ES-I3 (cell line): Measurements from ENCODE around the gene ADGRD1.

Experiments
- H3K36me3 ChIP-seq: 2 replicates; pipeline ENCODE4 v1.6.1; 2013; ENCODE audit warnings: mild to moderate bottlenecking, low read length, control low read depth, moderate library complexity; ENCODE audit not compliant: insufficient read depth
- H3K4me1 ChIP-seq: 2 replicates; pipeline ENCODE4 v1.6.1; 2013; ENCODE audit warnings: mild to moderate bottlenecking, control low read depth, low read length; ENCODE audit not compliant: insufficient read depth
- H3K9ac ChIP-seq: 2 replicates; pipeline ENCODE4 v1.6.1; 2013; ENCODE audit warnings: low read depth, mild to moderate bottlenecking, low read length, moderate library complexity
- H3K9me3 ChIP-seq: 2 replicates; pipeline ENCODE4 v1.6.1; 2013; ENCODE audit warnings: mild to moderate bottlenecking, low read length, moderate library complexity; ENCODE audit not compliant: control insufficient read depth, insufficient read depth

ADGRD1 gene

DNA sequence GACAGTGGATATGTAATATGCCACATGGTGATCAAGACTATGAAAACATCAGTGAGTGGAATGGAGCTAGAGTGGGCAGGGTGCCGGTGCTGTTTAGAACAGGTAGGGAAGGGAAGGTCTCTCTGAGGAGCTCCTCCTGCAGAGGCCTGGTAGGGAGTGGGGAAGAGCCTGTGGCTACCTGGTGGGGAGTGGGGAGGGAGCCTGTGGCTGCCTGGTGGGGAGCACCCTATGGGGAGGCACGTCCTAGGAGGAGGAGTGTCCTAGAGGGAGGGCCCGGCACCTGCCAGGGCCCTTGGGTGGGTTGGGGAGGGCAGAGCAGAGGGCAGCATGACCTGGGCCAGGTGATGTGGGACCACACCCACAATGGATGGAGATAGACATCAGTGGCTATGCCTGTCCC lies 122.6 kb downstream of the ADGRD1 start:
- H3K9ac ChIP-seq = no peak overlapping the region
- no peaks in the 10 kb centered on the region for H3K36me3 ChIP-seq
- peaks cover 3% of the 10 kb centered on the region; the same call in 1 of the 2 replicates for H3K9me3 ChIP-seq
- no peaks in the 10 kb centered on the region for H3K4me1 ChIP-seq

DNA sequence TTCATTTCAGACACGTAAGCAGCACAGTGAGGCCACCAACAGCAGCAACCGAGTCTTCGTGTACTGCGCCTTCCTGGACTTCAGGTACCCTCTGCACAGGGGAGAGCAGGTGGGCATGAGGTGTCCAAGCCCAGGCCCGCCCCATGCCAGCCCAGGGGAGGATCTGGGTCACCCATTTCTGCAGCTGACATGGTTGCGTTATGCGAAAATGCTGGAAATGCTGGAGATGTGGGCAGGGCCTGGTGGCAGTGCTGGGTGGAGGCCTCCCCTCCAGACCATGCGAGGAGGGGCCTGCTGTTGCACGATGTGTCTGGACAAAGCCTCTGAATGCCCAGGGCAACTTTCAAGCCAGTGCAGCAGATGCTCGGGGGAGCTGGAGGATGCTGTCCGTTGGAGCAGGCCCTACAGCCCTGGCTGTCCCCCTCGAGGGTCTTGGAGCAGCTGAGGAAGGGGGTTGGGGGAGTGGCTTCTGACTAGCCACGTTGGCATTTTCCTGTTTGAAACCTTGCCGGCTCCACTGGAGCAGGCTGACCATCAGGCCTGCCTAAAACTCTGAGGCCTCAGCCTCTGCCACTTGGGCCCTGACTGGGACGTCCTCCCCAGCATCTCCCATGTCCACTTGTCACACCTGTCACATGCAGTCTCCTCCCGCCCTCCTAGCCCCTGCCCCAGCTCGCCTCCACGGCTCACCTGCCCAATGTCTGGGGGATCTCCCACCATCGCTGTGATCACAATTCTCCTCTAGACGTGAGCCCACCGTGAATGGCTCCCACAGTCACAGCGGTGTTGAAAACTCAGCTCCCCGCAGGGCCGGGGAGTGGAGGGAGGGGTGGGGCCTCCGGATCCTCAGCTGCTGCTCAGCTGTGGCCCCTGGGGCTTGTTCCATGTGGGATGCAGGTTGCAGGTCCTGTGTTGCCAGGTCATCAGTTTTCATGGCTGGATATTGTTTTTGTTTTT lies 123.4 kb downstream of the ADGRD1 start:
- Histone ChIP-seq H3K9me3 (peaks cover 3% of the 10 kb centered on the region; the same call in 1 of the 2 replicates), H3K4me1 (no peaks in the 10 kb centered on the region), H3K36me3 (no peaks in the 10 kb centered on the region), H3K9ac (no peak overlapping the region)

DNA sequence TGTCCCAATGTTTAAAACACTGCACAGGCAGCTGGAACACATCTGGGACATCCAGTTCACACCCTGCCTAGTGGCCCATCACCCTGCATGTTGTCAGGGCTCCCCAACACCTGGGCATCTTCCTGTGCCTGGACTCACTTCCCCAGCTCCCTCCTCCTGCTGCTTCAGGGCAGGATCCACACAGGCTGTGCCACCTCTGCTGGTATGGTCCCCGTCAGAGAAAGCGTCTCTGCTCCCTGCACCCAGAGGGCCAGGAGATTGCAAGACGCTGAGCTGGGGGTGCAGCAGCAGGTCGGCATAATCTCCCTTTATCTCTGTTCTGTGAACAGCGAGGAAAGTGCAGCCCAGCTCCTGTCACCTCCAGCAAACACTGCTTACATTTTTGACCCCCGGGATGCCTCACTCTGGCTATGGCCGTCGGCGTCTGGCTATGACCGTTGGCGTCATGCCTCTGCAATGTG lies 124.3 kb downstream of the ADGRD1 start:
- no peaks in the 10 kb centered on the region for H3K36me3 ChIP-seq
- H3K4me1 ChIP-seq = no peaks in the 10 kb centered on the region
- no peak overlapping the region for H3K9ac ChIP-seq
- peaks cover 2% of the 10 kb centered on the region; the same call in 1 of the 2 replicates for H3K9me3 ChIP-seq

DNA sequence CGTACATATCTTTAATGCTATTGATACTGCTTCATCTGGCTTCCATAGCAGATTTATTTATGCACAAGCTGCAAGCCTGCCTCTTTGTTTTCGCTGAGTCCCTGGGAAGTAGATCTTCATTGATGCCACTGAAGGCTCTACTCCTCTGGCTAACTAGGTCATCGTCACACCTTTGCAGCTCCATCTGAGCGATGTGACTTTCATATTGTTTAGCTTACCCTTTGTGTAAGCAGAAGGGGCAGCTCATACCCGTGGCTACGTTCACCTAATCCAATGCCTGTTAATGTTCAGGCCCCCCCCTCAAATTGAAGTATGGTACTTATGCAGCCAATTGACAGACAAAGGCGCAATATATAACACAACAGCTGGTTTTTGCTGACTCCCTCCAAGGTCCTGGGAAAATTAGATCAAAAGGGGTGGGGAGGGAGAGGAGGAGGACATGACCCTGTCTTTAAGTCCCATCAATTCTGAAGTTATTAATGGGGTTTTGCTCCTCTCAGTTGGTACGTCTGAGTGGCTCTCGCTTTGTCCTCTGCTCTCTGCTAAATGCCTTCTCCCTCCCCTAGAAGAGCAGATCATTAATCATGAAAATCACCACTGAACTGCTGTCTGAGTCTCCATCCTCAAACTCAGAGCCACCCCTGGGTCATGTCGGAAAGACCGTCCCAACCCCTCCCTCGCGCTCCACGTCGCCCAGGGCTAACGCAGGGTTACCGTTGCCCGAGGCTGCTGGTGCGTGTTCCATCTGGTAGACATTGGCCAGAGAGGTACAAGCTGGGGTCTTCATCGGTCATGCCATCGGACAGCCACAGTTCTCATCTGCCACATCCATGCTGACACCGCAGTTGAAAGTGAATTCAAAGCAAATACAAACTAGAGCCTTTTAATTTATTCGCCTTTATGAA lies 128.8 kb downstream of the ADGRD1 start:
- no peaks in the 10 kb centered on the region for H3K4me1 ChIP-seq
- H3K9me3 ChIP-seq = no peaks in the 10 kb centered on the region
- H3K9ac ChIP-seq = no peak overlapping the region
- H3K36me3 ChIP-seq = no peaks in the 10 kb centered on the region

DNA sequence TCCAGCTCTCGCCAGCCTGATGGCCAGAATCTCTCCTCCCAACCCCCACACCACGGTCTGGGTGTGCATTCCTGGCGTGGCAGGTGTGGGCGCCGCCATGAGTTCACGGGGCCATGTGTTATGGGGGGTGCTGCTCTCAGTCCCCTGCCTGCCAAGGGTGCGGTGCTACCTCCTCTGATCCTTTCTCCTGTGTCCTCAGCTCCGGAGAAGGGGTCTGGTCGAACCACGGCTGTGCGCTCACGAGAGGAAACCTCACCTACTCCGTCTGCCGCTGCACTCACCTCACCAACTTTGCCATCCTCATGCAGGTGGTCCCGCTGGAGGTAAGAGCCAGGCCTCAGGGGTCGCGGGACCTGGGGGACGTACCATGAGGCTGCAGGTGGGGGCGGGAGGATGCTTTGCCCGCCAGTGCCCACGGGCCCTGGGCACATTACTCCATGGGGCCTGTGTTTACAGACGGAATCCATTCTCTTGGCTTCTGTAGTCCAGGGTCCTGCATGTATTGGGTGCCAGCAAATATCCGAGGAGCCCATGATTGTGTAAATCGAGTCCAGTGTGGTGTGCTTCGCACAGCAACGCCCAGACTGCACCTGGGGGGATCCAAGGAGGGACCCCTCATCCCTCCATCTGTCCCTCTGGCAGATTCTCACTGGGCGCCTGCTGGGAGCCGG lies 130.8 kb downstream of the ADGRD1 start:
- H3K36me3 ChIP-seq = no peaks in the 10 kb centered on the region
- H3K4me1 ChIP-seq = no peaks in the 10 kb centered on the region
- no peak overlapping the region for H3K9ac ChIP-seq
- H3K9me3 ChIP-seq = no peaks in the 10 kb centered on the region

GRCh38 chr12:131085125-131085815 lies 131.6 kb downstream of the ADGRD1 start:
- H3K4me1 ChIP-seq = no peaks in the 10 kb centered on the region
- no peaks in the 10 kb centered on the region for H3K9me3 ChIP-seq
- no peaks in the 10 kb centered on the region for H3K36me3 ChIP-seq
- no peak overlapping the region for H3K9ac ChIP-seq

- no peaks in the 10 kb centered on the region for H3K9me3 ChIP-seq
- H3K36me3 ChIP-seq = no peaks in the 10 kb centered on the region
- H3K9ac ChIP-seq = no peak overlapping the region
- no peaks in the 10 kb centered on the region for H3K4me1 ChIP-seq
Observed at GRCh38 chr12:131085816-131086591, 132.3 kb downstream of the ADGRD1 start.

DNA sequence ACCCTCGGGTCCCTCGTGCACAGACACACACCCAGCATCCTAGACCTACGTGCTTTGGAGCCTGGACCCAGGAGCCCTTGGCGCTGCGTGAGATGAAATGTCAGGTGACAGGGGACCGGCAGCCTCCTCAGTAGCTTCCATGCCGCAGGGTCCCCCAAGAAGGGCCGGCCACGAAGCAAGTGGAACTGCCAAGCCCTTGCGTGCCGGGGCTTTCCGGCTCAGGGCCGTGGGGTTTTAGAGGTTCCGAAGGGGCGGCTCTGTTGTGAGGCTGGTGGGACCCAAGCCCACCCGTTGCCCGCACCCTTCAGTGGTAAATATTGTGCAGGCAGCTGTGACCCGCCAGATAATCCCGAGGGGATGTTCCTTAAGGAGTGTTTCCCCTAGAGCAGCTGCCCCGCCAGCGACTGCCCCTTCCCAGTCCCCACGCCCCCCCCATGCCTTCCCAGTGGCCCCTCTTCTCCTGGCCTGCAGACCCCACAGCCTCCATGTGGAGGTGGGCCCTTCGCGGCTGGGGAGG lies 133.7 kb downstream of the ADGRD1 start:
- no peaks in the 10 kb centered on the region for H3K4me1 ChIP-seq
- H3K9me3 ChIP-seq = no peaks in the 10 kb centered on the region
- no peak overlapping the region for H3K9ac ChIP-seq
- H3K36me3 ChIP-seq = no peaks in the 10 kb centered on the region

DNA sequence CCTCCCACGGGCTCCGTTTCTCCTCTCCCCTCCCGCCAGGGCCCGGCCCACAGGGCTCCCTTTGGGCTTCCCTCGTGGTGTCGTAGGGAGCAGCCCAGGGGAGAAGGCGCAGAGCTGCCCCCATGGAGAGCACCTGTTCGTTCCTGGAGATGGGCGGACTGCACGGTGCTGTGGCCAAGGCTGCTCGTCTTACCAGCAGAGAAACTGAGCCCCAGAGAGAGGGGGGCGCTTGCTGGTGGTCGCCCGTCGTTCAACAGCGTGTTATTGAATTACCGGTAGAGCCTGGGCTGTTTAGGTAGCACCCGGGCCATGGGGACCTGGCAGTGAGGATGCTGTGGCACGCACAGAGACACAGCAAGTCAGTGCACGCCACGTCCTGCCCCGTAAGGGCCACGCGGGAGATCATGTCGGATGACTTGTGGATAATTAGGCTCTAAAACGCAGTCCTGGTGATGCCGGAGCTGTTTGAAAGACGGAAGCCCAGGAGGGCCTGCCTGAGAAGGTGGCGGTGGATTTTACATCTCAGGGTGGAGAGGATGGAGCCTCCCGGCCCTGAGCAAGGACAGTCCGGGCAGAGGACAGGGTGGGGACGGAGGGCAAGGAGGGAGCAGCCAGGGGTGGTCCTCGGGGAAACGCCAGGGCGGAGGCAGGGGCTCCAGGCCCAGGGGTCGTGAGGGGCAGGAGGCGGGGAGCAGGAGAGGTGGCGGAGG lies 134.4 kb downstream of the ADGRD1 start:
- no peaks in the 10 kb centered on the region for H3K4me1 ChIP-seq
- H3K9ac ChIP-seq = no peak overlapping the region
- H3K9me3 ChIP-seq = no peaks in the 10 kb centered on the region
- H3K36me3 ChIP-seq = no peaks in the 10 kb centered on the region

DNA sequence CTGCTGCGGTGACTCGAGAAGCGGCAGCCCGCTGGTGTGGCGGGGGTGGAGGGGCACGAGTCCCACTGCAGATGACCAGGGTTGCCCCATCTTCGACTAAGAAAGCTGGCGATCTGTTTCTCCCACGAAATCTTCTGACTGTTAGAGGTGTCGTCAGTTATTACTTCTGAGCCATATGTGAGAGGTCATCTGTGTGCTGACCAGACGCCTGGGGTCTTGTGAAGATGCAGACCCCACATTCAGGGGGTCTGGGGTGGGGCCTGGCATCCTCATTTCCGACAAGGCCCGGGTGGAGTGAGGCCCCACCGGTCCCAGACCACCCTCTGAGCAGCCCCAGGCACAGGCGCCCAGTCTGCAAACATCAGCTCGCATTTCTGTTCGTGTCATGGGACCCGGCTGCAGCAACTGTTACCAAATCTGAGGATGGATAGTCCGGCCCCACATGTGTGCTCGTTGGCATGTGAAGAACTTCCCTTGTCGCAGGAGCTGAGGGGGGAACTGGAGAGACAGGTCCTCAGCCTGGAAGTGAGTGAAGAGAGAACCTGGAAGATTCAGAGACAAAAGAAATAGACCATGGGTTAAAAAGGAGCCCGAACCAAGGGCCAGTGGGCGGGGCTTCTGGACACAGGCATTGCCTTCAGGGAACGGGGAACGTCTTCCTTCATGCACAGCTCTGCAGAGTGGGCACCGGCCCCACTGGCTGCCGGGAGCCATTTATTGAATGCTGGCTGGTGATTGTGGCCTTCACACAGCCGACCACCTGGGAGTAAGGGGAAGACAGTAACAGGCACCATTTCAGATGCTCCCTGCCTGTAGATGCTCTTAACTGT lies 135.2 kb downstream of the ADGRD1 start:
- no peak overlapping the region for H3K9ac ChIP-seq
- H3K4me1 ChIP-seq = no peaks in the 10 kb centered on the region
- H3K36me3 ChIP-seq = no peaks in the 10 kb centered on the region
- H3K9me3 ChIP-seq = no peaks in the 10 kb centered on the region

GRCh38 chr12:131089531-131090273 lies 136.0 kb downstream of the ADGRD1 start:
- no peaks in the 10 kb centered on the region for H3K9me3 ChIP-seq
- no peak overlapping the region for H3K9ac ChIP-seq
- H3K36me3 ChIP-seq = no peaks in the 10 kb centered on the region

More at GRCh38 chr12:131089531-131090273, 136.0 kb downstream of the ADGRD1 start:
- no peaks in the 10 kb centered on the region for H3K4me1 ChIP-seq
